Mesothelial cell of epicardium (in vitro differentiated cells): Measurements from ENCODE around the gene AOPEP. TPM values are rescaled to one million over a fixed set of nuclear protein-coding genes. Genes with fewer than 3 reads are reported as not detected.
A peak's percentile ranks its signal among the peaks of the same experiment; 100 is the strongest.

Experiments
- DNase-seq, 2 experiments: peaks; one replicate each; pipeline ENCODE4 v3.0.0; 2021; ENCODE audit warnings: low spot score in 2 of 2; ENCODE audit not compliant: unreplicated experiment in 2 of 2
- H3K27ac Mint-ChIP-seq: 2 replicates; pipeline ENCODE4 v1.8.0; 2021; ENCODE audit warnings: mixed read lengths
- H3K27me3 Mint-ChIP-seq: 2 replicates; pipeline ENCODE4 v1.8.0; 2021; ENCODE audit warnings: low read depth, mixed read lengths
- H3K36me3 Mint-ChIP-seq: 2 replicates; pipeline ENCODE4 v1.8.0; 2021; ENCODE audit warnings: mixed read lengths
- H3K4me1 Mint-ChIP-seq: 2 replicates; pipeline ENCODE4 v1.8.0; 2021; ENCODE audit warnings: mixed read lengths
- H3K4me3 Mint-ChIP-seq: 2 replicates; pipeline ENCODE4 v1.8.0; 2021; ENCODE audit warnings: mild to moderate bottlenecking, moderate library complexity, mixed read lengths
- H3K9me3 Mint-ChIP-seq: 2 replicates; pipeline ENCODE4 v1.8.0; 2021; ENCODE audit warnings: mixed read lengths
- CTCF ChIP-seq: fragments of 200-600 bp; sonication (generic); IDR thresholded peaks from one replicate; pipeline ENCODE4 v1.5.0; 2021; ENCODE audit warnings: antibody characterized with exemption; ENCODE audit not compliant: unreplicated experiment
- total RNA-seq: library from RNA; stranded (reverse); gene quantifications from 3 replicates; pipeline ENCODE4 v1.2.1, GENCODE V29; 2021

Gene AOPEP
- total RNA-seq, 1 donor from 2014 or later = 63.0 TPM

- H3K4me3 Mint-ChIP-seq = no peak overlapping the region
- no peak for TF ChIP-seq CTCF
- H3K27ac Mint-ChIP-seq = no peak overlapping the region
- H3K36me3 Mint-ChIP-seq = peaks cover 22% of the 10 kb centered on the region
- H3K4me1 Mint-ChIP-seq = peaks cover 10% of the 10 kb centered on the region
- DNase-seq = no peak
- no peaks in the 10 kb centered on the region for H3K27me3 Mint-ChIP-seq
- H3K9me3 Mint-ChIP-seq = no peaks in the 10 kb centered on the region
Measured at GRCh38 chr9:95115104-95115503, 388.6 kb downstream of the AOPEP start.

GRCh38 chr9:95116002-95116807, 389.7 kb downstream of the AOPEP start:
- peaks cover 25% of the 10 kb centered on the region for H3K36me3 Mint-ChIP-seq
- H3K9me3 Mint-ChIP-seq = no peaks in the 10 kb centered on the region
- no peak for TF ChIP-seq CTCF
- H3K27ac Mint-ChIP-seq = no peak overlapping the region
- H3K4me1 Mint-ChIP-seq = peaks cover 16% of the 10 kb centered on the region
- no peaks in the 10 kb centered on the region for H3K27me3 Mint-ChIP-seq
- no peak for DNase-seq
- no peak overlapping the region for H3K4me3 Mint-ChIP-seq

- Mint-ChIP-seq H3K4me3 (no peak overlapping the region), H3K36me3 (peaks cover 20% of the 10 kb centered on the region), H3K27ac (no peak overlapping the region), H3K9me3 (no peaks in the 10 kb centered on the region), H3K27me3 (no peaks in the 10 kb centered on the region), H3K4me1 (peaks cover 21% of the 10 kb centered on the region)
- DNase-seq = no peak
- TF ChIP-seq CTCF = no peak
Measured at GRCh38 chr9:95116808-95117204, 390.3 kb downstream of the AOPEP start.

- Mint-ChIP-seq H3K27me3 (no peaks in the 10 kb centered on the region), H3K27ac (no peak overlapping the region), H3K36me3 (peaks cover 10% of the 10 kb centered on the region), H3K4me3 (no peak overlapping the region), H3K4me1 (peaks cover 21% of the 10 kb centered on the region), H3K9me3 (no peaks in the 10 kb centered on the region)
- TF ChIP-seq CTCF = no peak
- no peak for DNase-seq
Measured at GRCh38 chr9:95118596-95118995, 392.1 kb downstream of the AOPEP start.

GRCh38 chr9:95120781-95121370, 394.4 kb downstream of the AOPEP start:
- no peaks in the 10 kb centered on the region for H3K9me3 Mint-ChIP-seq

More at GRCh38 chr9:95120781-95121370, 394.4 kb downstream of the AOPEP start:
- Mint-ChIP-seq H3K36me3 (peaks cover 3% of the 10 kb centered on the region), H3K4me1 (peaks cover 37% of the 10 kb centered on the region), H3K27me3 (no peaks in the 10 kb centered on the region), H3K27ac (peak overlapping the region; percentile 65), H3K4me3 (no peak overlapping the region)
- no peak for TF ChIP-seq CTCF
- DNase-seq = no peak
